Suprapubic skin (tissue), 3 donors: ENCODE data around the gene PLLP.

Experiments
- CTCF ChIP-seq, 2 donors: fragments of 200-600 bp in 1 of 2; fragments of 450-650 bp in 1 of 2; sonication (generic) in 1 of 2; IDR thresholded peaks; one replicate each; pipeline ENCODE4 v1.5.1; 2016 to 2019; ENCODE audit warnings: antibody characterized with exemption in 2 of 2, mild to moderate bottlenecking in 1 of 2, moderate library complexity in 1 of 2
- EP300 ChIP-seq: sonication (generic); formaldehyde crosslinking; IDR thresholded peaks from one replicate; pipeline ENCODE4 v1.6.1; 2017; ENCODE audit warnings: antibody characterized with exemption
- POLR2A ChIP-seq, 2 donors: fragments of 450-650 bp; IDR thresholded peaks; one replicate each; pipeline ENCODE4 v1.6.1; 2017; ENCODE audit warnings: antibody characterized with exemption in 2 of 2, mild to moderate bottlenecking in 2 of 2, moderate library complexity in 2 of 2

GRCh38 chr16:57264950-57265371 lies 19.5 kb downstream of the PLLP start:
- TF ChIP-seq CTCF (IDR thresholded peaks at IDR 0.05): no peak
- no peak for TF ChIP-seq POLR2A (IDR thresholded peaks at IDR 0.05)
- no peak for TF ChIP-seq EP300
